Activated naive CD4-positive, alpha-beta T cell treated with anti-CD3 and anti-CD28 coated beads, Interleukin-2, amount 50 U/mL, for 16 hours (primary cell): ENCODE results near the gene LAMA3.

Experiments used
- DNase-seq: peaks from one replicate; pipeline ENCODE4 v3.0.0-alpha.2; 2020

The LAMA3 gene

GRCh38 chr18:23689031-23689615 is at the start of gene LAMA3:
Gene LAMA3 (plus strand): TSS chr18:23689453. CDS start chr18:23689684, 231 bp downstream.
- DNase-seq: peak; percentile 37

GRCh38 chr18:23640052-23640451 is 49.2 kb upstream of the LAMA3 start:
- DNase-seq: no peak

GRCh38 chr18:23641143-23641720 is 48.0 kb upstream of the LAMA3 start:
- DNase-seq: no peak

GRCh38 chr18:23641937-23642666 is 47.2 kb upstream of the LAMA3 start:
- DNase-seq: no peak

GRCh38 chr18:23643815-23644490 is 45.3 kb upstream of the LAMA3 start:
- DNase-seq: no peak

- DNase-seq: no peak
Measured at GRCh38 chr18:23645568-23646175, 43.6 kb upstream of the LAMA3 start.

GRCh38 chr18:23646282-23646681 is 43.0 kb upstream of the LAMA3 start:
- no peak for DNase-seq

GRCh38 chr18:23648456-23648855 is 40.8 kb upstream of the LAMA3 start:
- no peak for DNase-seq

- DNase-seq: no peak
Measured at GRCh38 chr18:23648940-23649607, 40.2 kb upstream of the LAMA3 start.

GRCh38 chr18:23650968-23651927 is 38.0 kb upstream of the LAMA3 start:
- DNase-seq: no peak

- no peak for DNase-seq
Measured at GRCh38 chr18:23652232-23652631, 37.0 kb upstream of the LAMA3 start.

- no peak for DNase-seq
Measured at GRCh38 chr18:23658285-23658684, 31.0 kb upstream of the LAMA3 start.

- no peak for DNase-seq
Measured at GRCh38 chr18:23661735-23662308, 27.4 kb upstream of the LAMA3 start.

- DNase-seq: peak; percentile 54
Measured at GRCh38 chr18:23662309-23663263, 26.7 kb upstream of the LAMA3 start, which contains the start of gene ANKRD29. Gene ANKRD29 (minus strand): TSS chr18:23662911. CDS start chr18:23662730, 181 bp downstream.

- no peak for DNase-seq
Measured at GRCh38 chr18:23664674-23665073, 24.6 kb upstream of the LAMA3 start.

- no peak for DNase-seq
Measured at GRCh38 chr18:23667114-23667513, 22.1 kb upstream of the LAMA3 start.

- DNase-seq: no peak
Measured at GRCh38 chr18:23668731-23669130, 20.5 kb upstream of the LAMA3 start.

GRCh38 chr18:23669202-23669766 is 20.0 kb upstream of the LAMA3 start:
- no peak for DNase-seq

GRCh38 chr18:23669804-23670405 is 19.3 kb upstream of the LAMA3 start:
- no peak for DNase-seq
